Ishikawa (cell line): ENCODE data around the gene FAM168A.

Experiments
- TAF1 ChIP-seq: IDR thresholded peaks from 2 replicates; pipeline ENCODE4 v1.6.1; 2012; ENCODE audit warnings: low read depth, mild to moderate bottlenecking
- YY1 ChIP-seq: IDR thresholded peaks from 2 replicates; pipeline ENCODE4 v1.6.1; 2012; ENCODE audit warnings: low read depth

GRCh38 chr11:73383249-73384124 lies 214.4 kb downstream of the FAM168A start:
- no peak for TF ChIP-seq YY1
- no peak for TF ChIP-seq TAF1
